GM19035 (cell line): ENCODE data around the gene STMN3.
"Not testable (repeated sequence)": the region's sequence is repeated elsewhere in the genome, so short reads cannot be mapped to it uniquely, and the experiment has no call there.

Experiments used
- ATAC-seq: cut with Tn5 transposase; IDR thresholded peaks from one replicate; pipeline ENCODE4 v1.9.1; 2021; ENCODE audit not compliant: unreplicated experiment

Gene STMN3

DNA sequence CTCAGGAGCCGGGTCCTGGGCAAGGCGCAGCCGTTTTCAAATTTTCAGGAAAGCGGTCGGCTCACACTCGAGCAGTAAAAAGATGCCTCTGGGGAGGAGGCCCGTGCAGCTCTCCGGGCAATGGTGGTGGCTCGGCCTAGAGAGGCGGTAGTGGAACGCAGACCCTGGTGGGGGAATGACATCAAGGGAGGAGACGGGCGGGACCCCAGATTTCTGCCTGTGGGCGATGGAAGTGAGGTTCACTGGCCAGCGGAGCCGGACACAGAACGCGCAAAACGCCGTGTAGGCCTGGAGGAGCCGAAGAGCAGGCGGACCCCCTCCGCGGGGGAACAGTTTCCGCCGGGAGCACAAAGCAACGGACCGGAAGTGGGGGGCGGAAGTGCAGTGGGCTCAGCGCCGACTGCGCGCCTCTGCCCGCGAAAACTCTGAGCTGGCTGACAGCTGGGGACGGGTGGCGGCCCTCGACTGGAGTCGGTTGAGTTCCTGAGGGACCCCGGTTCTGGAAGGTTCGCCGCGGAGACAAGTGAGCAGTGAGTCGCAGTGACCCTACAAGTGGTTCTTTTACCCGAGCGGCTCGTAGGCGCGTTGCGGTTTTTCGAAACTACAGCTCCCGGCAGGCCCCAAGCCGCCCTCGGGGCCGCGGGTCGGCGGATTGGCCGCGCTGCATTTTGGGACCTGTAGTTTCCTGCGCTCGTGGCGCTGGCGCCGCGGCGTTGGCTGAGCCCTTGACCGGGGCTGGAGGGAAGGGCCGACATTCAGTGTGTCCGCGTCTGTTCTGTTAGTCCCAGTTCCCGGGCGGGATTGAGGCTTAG, 4.9 kb upstream of the STMN3 start, which contains the start of gene RTEL1:
Gene RTEL1 (plus strand): TSS at position 376 of the 812 bp plus-strand sequence. CDS start 1,091 bp downstream, outside the sequence.
- ATAC-seq, result peak; percentile 88

DNA sequence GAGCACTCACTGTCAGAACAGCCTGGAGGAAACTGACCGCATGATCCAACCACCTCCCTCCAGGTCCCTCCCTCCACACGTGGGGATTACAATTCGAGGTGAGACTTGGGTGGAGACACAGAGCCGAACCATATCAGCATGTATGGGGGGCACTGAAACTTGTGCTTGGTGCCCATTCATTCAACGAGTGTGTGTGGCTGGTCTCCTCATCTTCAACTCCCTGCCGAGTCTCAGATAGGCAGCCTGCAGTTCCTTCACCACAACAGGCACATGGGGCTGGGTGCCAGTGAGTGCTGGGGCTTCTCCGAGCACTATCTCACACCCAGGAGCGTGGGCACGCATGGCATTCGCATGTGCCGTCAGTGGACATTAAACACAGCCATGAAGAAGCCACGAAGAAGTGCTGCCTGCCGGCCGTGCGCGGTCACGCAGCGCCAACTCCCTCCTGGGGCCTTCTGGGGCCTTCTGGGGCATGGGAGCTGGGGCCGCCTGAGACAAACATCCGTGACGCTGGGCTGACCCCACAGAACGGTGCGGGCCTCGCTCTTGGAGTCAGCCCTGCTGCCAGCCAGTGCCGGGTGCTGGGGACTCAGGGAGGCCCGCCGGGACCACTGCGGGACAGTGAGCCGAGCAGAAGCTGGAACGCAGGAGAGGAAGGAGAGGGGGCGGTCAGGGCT, 4.2 kb upstream of the STMN3 start:
- no peak for ATAC-seq

DNA sequence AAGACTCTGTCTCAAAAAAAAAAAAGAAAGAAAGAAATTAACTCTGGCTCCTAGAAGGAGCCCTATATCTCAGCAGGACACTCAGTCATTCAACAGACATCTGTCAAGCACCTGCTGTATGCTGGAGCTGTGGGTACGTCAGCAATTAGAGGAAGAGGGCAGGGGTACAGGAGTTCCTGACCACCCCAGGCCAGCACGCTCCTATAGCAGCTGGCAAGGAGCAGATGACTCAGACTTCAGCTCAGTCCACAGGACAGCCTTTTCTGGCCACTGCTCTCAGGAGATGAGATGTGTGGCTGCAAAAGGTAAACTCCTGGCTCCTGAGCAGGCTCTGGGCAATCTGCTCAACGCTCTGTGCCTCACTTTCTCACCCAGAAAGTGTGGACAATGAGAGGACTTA, 3.2 kb upstream of the STMN3 start:
- ATAC-seq, result no peak

DNA sequence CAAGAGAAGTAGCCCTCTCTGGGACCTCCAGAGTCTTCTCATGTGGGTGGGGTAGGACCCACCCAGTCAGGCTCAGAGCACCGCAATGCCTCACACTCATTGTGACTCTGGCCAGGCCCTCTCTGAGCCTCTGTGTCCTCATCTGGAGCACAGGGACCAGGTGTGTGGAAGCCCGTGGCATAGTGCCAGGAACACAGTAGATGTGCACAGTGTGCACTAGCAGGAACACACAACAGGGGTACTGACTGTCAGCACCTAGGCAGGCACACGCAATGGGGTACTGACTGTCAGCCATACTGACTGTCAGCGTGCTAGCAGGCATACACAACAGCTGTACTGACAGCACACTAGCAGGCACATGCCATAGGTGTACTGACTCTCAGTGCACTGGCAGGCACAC, 2.0 kb upstream of the STMN3 start:
- ATAC-seq, result no peak

DNA sequence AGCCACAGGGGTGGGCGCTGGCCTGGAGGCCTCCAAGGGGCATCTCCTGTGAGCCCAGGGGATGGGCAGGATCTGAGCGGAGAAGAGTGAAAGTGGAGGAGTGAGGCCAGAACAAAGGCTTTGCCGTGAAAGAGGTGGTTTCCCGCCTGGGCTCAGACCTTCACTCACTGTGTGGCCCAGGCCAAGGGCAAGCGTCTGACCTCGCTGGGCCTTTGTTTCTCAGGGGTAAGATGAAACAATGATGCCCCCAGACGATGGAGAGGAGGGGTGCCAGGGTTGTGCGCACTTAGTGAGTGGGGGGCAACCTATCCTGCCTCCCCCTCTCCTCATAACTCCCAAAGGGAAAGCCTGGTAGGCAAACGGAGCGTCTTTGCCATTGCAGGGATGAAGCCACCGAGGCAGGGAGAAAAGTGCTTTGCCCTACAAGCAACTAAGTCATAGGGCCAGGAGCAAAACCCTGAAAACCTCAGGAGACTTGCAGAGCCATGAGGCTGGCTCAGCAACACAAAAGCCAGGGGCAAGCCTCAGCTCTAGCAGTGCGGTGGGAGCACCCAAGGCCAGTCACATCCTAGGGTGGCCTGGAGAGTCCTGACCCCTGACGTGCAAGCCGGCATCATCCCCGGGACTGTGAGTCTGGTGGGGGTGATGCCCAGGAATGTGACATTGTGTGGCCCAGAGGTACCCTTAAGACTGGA, 897 bp upstream of the STMN3 start:
- ATAC-seq, result no peak

DNA sequence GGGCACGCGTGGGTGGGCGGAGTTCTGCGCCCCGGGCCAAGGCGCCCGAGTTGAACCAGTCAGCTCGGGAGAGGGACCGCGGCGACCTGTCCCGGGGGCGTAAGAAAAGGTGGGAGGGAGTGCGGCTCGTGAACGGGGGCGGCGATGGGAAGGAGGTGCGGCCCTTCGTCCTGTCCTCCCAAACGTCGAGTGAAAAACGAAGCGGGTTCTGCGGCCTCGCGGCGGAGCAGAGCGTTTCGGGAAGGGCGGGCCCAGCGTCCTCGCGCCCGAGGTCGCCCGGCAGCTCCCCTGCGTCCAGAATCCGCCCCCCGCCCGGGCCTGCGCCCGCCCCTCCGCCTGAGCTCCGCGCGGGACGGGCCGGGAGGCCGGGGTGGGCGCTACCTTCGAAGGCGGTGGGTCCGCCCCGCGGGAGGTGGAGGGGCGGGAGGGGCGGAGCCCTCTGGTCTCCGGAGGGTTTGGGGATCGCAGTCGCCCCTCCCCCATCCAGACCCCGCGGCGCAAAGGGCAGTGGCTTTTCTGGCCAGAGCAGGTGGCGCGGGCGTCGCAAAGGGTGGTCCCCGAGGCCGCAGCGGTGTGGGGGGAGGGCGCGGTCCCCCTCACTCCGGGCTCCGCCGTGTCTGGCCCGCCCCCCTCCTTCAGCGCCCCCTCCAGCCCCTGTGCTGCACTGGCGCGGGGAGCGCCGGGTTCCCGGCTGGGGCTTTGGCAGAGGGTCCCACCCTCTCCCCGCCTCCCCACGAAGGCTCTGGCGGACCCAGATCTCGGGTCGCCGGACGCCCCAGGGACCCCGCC, 838 bp downstream of the STMN3 start:
- ATAC-seq, result no peak

DNA sequence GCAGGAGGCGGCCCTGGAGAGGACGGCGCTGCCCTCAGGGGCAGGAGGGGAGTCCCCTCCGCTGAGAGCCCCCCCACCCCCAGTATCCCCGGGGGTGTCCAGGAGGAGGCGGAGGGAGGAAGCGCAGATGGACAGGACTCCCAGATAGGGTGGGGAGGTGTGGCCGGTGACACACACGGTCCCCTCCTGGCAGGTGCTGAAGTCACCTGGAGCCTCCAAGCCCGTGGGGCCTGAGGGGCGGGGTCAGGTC, 1.4 kb downstream of the STMN3 start:
- ATAC-seq, result no peak

DNA sequence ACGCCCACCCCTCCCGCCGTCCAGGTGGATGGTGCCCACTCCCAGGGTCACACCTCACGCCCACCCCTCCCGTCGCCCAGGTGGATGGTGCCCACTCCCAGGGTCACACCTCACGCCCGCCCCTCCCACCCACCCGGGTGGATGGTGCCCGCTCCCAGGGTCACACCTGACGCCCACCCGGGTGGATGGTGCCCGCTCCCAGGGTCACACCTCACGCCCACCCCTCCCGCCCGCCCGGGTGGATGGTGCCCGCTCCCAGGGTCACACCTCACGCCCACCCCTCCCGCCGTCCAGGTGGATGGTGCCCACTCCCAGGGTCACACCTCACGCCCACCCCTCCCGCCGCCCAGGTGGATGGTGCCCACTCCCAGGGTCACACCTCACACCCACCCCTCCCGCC, 2.7 kb downstream of the STMN3 start:
- not testable (repeated sequence) for ATAC-seq

DNA sequence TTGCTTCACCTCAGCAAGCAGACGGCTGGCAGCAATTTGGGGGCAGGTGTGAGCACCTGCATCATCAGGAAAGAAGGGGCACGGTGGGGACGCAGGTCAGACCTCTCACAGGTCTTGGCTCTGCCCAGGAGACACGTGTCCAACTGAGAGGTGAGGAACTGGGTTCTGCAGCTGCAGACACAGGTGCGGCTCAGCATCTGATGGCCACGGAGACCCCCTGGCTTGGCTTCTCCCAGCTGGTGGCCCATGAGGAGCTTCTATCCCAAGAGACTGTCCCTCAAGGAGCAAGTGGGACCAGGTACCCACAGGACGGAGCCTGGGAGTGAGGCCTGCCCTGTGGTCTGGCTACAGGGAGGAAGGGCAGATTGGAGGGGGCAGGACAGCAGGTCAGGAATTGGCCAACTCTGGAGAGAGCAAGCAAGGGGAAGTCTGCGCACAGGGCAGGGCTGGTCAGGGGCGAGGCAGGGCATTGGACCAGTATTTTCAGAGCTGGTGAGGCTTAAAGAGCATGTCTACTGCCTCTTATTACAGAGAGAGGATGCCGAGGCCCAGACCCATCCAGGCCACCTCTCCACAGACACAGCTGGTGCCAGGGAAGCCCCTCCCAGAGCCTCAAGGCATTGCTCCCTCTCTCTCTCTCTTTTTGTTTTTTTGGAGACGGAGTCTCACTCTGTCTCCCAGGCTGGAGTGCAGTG, 4.2 kb downstream of the STMN3 start:
- ATAC-seq, result no peak

DNA sequence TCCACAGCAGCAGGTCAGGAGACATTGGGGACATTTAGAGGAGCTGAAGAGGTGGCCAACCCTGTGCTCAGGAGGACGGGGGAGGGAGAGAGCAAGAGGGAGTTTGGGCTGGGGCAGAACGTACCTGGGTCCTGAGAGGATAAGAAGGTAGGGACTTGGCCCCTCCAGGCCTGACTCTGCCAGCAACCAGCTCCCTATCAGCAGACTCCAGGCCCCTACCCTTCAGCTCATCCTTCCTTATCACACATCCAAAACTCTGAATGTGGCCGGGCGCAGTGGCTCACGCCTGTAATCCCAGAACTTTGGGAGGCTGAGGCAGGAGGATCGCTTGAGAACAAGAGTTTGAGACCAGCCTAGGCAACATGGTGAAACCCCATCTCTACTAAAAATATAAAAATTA, 5.0 kb downstream of the STMN3 start:
- ATAC-seq, result no peak

DNA sequence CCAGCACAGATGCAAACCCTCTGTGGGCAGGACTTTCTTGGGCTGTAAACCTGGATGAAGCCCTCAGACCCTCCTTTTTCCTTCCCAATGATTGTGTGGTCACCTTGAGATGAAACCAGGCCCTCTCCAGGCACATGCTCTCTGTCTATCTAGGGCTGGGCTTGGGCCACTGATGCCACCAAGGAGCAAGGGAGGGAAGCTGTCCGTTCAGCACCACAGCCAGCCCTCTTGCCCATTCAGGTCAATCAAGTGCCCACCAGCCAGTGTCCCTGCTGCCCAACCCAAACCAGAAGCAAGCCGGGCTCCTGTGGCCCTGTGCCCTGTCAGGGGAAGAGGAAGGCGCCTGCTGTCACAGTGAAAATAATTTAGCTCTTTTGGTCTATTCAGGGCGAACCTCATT, 8.0 kb downstream of the STMN3 start:
- no peak for ATAC-seq

DNA sequence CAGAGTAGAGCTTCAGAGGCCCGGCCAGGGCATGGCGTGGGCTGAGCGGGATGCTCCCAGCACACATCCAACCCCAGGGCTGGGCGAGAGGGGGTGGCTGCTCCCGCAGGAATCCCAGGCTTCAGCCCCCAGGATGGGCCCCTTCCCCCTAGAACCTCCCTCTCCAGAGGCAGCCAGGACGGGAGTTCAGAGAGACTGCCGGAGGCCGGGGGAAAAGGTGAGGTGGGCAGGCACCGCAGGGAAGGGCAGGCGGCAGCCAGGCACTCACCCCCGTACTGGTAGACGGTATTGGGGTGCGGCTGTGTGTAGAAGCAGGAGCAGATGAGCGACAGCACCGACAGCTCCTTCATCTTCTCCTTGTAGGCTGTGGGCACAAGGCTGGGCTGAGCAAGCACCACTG, 9.3 kb downstream of the STMN3 start:
- ATAC-seq, result no peak

DNA sequence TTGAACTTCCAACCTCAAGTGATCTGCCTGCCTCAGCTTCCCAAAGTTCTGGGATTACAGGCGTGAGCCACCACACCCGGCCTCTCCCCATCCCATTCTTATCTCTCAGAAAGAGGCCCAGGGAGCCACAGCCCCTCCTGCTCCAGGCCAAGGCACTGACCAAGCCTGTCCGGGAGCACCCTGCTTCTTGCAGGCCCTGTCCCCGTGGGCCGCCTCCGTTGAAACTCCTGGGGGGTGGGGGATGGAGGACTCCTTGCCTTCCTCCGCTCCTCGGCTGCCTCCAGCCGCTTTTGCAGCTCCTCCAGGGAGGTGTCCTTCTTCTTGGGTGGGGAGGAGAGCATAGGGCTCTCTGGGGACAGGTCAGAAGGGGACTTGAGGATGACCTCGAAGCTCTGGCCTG, 9.7 kb downstream of the STMN3 start:
- no peak for ATAC-seq

DNA sequence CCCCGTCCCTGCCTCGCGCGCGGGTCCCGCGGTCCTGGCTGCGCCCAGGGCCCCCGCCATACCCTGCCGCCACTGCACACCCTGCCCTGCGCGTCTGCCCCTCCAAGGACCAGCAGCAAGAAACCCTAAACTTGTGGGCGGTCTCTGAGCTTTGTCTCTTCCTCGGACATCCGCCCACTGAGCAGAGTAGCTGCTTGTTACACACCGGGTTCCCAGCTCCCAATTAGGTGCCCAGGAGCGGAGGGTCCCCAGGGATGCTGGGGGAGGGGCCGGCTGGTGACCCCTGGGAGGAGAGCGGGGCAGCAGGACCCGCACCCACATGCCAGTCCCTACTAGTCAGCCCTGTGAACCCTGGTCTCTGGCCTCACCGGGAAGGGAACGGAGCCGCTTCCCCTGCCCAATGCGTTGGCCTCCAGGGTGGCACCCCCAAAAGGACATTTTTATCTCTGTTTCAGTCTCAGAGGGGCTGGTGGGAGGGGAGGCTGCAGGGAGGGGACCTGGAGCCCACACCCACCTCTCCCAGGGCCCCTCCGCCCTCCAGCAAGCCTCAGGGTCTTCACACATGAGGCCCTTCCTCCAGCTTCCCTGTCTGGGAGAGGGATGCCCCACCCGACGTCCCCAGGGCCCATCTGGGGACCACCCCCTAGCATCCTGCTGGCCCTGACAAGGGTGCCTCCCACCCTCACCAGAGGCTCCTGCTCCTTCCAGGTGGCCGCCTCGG, 10.5 kb downstream of the STMN3 start:
- ATAC-seq, result no peak

DNA sequence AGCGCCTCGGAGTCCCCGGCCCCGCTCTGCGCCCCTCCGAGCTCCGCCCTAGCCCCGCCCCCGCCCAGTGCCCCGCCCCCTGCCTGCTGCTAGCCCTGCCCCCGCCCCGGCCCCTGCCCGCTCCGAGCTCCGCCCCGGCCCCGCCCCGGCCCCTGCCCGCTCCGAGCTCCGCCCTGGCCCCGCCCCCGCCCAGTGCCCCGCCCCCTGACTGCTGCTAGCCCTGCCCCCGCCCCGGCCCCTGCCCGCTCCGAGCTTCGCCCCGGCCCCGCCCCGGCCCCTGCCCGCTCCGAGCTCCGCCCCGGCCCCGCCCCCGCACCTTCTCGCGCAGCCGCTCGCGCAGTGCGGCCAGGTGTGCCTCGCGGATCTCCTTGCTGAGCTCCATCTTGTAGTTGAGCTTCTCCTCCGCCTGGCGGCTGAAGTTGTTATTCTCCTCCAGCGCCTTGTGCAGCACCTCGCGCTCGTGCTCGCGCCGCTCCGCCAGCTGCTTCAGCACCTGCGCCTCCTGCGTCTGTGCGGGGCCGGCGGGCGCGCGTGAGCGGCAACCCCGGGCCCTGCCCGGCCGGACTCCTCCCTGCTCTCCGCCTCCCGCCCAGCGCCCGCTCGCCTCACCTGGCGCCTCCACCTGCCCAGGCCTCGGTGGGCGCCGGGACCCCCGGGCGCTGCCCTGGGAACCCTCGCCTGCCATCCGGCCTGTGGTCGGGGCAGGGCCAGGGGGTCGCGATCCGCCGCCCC, 11.3 kb downstream of the STMN3 start:
- peak; percentile 75 for ATAC-seq

DNA sequence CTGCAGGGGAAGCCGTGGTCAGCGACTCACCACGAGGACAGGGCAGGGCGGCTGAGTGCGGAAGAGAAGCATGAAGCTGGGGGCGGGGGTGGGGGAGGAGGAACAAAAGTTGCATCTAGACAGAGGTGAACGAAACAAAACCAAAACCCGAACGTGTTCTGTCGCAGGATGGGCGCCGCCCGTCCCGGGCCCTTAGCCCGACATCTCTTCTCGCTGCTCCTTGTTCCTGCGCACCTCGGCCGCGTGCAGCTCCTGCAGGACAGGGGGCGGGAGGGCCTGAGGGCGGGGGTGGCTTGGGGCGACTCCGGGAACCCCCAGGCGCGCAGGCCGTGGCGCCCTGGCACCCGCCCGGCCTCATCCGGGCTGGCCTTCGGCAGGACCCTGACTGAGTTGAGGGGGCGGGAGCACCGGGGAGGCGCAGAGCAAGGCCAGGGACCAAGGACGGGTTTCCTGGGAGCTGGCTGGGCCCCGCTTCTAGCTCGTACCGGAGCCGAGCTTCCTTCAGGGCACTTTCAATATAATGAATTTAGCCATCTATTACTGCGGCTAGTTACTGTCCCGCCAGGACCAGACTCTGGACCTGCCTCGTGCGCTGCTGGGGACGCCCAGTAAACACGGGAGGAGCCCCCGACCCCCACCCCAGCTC, 12.0 kb downstream of the STMN3 start:
- ATAC-seq, result peak; percentile 33

DNA sequence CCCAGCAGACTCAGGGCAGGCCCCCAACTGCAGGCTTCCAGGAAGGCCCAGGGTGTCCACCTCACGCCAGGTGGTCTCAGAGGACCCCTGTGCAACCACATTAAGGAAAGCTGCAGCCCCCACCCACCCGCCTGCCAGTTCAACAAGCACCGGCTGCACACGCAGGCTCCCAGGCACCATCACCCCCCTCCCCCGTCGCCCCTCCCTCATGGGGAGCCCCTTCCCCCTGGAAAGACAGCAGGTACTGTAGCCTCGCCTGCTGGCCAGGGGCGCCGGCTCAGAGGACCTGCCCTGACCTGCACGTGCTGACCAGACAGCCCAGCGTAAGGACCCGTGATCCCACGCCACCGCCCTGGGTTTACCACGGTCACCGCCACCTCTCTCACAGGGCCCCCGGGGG, 12.5 kb downstream of the STMN3 start:
- not testable (repeated sequence) for ATAC-seq

DNA sequence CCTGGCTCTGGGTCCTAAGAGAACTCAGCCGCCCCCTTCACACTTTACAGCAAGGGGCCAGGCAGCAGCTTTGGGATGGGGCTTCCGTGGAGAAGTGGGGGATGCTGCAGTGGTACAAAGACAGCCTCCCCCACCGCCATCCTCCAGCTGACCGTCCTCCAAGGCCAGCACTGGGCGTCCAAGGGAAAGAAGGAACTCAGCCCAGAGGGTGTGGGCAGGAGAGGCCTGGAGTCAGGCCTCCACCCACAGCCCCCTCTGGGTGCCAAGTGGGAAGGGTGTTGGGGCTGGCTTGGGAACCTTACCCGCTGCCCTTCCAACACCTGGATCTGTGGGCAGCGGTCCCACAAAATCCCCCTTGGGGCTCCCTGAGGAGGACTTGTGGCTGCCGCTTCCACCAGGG, 13.1 kb downstream of the STMN3 start:
- ATAC-seq, result no peak
